ENCODE data around the gene IL17B. TPM values are rescaled to one million over a fixed set of nuclear protein-coding genes. Genes with fewer than 3 reads are reported as not detected.

IL17B gene
- total RNA-seq, 2 experiments from 2014 or later, result not detected

GRCh38 chr5:149413477-149414210 lies 34.6 kb upstream of the IL17B start:
- POLR2A ChIA-PET, result no interaction called here

GRCh38 chr5:149412783-149413476 lies 33.8 kb upstream of the IL17B start:
- intact Hi-C loops (cut with DNase I, micrococcal nuclease), result no loop called here
- no peak for DNase-seq
- no peaks in the 10 kb centered on the region for H3K9me3 Mint-ChIP-seq (ENCODE audit: low read depth)
- no peak for ATAC-seq
- no peaks in the 10 kb centered on the region for H3K27me3 Mint-ChIP-seq
- H3K4me1 Mint-ChIP-seq, result no peaks in the 10 kb centered on the region
- ChIA-PET CTCF (interaction anchor here (1.0 kb wide), 1 partner anchor 22 kb away, joined by 3 read pairs; no protein-coding TSS in a partner anchor), POLR2A (no interaction called here)
- H3K36me3 Mint-ChIP-seq (ENCODE audit: low read depth), result no peaks in the 10 kb centered on the region
- H3K27ac Mint-ChIP-seq, result no peak overlapping the region
- no peak overlapping the region for H3K4me3 Mint-ChIP-seq

More at GRCh38 chr5:149413477-149414210, 34.6 kb upstream of the IL17B start:
- Mint-ChIP-seq H3K4me3 (no peak overlapping the region), H3K36me3 (ENCODE audit: low read depth) (no peaks in the 10 kb centered on the region), H3K4me1 (no peaks in the 10 kb centered on the region), H3K27me3 (no peaks in the 10 kb centered on the region), H3K27ac (no peak overlapping the region), H3K9me3 (ENCODE audit: low read depth) (no peaks in the 10 kb centered on the region)
- CTCF ChIA-PET, result no interaction called here
- DNase-seq, result no peak
- intact Hi-C loops (cut with DNase I, micrococcal nuclease), result no loop called here
- ATAC-seq, result no peak

- Mint-ChIP-seq H3K36me3 (ENCODE audit: low read depth) (no peaks in the 10 kb centered on the region), H3K27ac (no peak overlapping the region), H3K4me3 (no peak overlapping the region), H3K4me1 (no peaks in the 10 kb centered on the region), H3K27me3 (no peaks in the 10 kb centered on the region), H3K9me3 (ENCODE audit: low read depth) (no peaks in the 10 kb centered on the region)
- ATAC-seq (no peak), DNase-seq (no peak)
- intact Hi-C loops (cut with DNase I, micrococcal nuclease), result no loop called here
- ChIA-PET CTCF (interaction anchor here (0.7 to 1.0 kb wide), 2 partner anchors 17 to 23 kb away, joined by 3 to 4 read pairs; no protein-coding TSS in a partner anchor), POLR2A (interaction anchor here (0.6 kb wide), 1 partner anchor 48 kb away, joined by 4 read pairs; no protein-coding TSS in a partner anchor)
Measured at GRCh38 chr5:149411738-149412519, 32.8 kb upstream of the IL17B start.

GRCh38 chr5:149410721-149411432 lies 31.8 kb upstream of the IL17B start:
- Mint-ChIP-seq H3K4me1 (no peaks in the 10 kb centered on the region), H3K27ac (no peak overlapping the region), H3K36me3 (ENCODE audit: low read depth) (no peaks in the 10 kb centered on the region), H3K9me3 (ENCODE audit: low read depth) (no peaks in the 10 kb centered on the region), H3K4me3 (no peak overlapping the region), H3K27me3 (no peaks in the 10 kb centered on the region)
- no peak for DNase-seq
- intact Hi-C loops (cut with DNase I, micrococcal nuclease), result no loop called here
- CTCF ChIA-PET, result interaction anchor here (0.6 kb wide), 1 partner anchor 32 kb away, joined by 3 read pairs; no protein-coding TSS in a partner anchor
- no peak for ATAC-seq
- POLR2A ChIA-PET, result interaction anchor here (0.6 kb wide), 1 partner anchor 49 kb away, joined by 4 read pairs; no protein-coding TSS in a partner anchor

DNA sequence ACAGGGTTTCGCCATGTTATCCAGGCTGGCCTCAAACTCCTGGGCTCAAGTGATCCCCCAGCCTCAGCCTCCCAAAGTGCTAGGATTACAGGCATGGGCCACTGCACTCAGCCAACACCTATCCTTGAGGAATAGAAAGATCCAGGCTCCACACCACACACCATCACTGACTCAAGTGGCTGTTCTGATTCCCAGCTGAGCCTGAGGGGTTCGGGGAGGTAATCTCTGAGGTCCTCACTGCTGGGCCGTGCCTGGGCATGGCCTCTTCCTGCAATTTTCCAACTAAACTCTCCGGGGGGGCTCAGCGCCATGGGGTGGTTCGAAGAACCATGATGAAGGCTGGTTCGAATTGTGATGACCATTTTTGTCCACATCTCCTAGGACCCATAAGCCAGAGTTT lies 31.0 kb upstream of the IL17B start:
- DNase-seq (no peak), ATAC-seq (no peak)
- no peaks in the 10 kb centered on the region for H3K36me3 Mint-ChIP-seq (ENCODE audit: low read depth)
- H3K4me3 Mint-ChIP-seq, result no peak overlapping the region
- H3K27ac Mint-ChIP-seq, result no peak overlapping the region
- POLR2A ChIA-PET, result interaction anchor here (0.7 kb wide), 1 partner anchor 47 kb away, joined by 6 read pairs; no protein-coding TSS in a partner anchor
- intact Hi-C loops (cut with DNase I, micrococcal nuclease), result no loop called here
- H3K9me3 Mint-ChIP-seq (ENCODE audit: low read depth), result no peaks in the 10 kb centered on the region
- no peaks in the 10 kb centered on the region for H3K4me1 Mint-ChIP-seq
- CTCF ChIA-PET, result no interaction called here
- no peaks in the 10 kb centered on the region for H3K27me3 Mint-ChIP-seq

DNA sequence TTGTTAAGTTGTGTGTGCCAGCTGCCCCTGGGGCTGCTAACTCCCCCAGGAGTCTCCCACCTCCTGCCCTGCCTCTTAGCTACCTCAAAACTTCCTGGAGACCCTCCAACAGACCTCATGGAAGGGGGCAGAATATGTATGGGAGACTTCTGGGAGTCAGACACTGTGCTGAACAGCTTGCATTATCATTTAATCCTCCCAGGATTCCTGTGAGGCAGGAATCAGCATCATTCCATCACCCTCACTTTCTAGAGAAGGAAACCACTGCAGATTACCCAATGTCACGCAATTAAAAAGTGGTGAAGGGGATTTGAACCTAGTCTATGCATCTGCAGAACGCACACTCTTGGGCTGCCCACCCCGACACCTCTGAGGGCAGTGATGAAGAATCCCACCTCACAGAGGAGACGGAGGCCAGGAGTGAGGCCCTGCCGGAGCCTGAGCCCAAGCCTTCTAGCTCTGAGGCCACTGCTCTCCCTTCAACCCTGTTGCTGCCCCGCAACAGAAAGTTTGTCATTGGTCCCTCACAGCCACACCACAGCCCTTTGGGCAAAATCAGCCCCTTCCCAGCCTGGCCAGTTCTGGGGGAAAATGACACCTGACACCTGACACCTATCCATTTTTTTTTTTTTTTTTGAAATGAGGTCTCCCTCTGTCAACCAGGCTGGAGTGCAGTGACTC lies 30.3 kb upstream of the IL17B start:
- no peaks in the 10 kb centered on the region for H3K27me3 Mint-ChIP-seq
- no peak overlapping the region for H3K4me3 Mint-ChIP-seq
- no peak for DNase-seq
- POLR2A ChIA-PET, result interaction anchor here (0.7 kb wide), 1 partner anchor 48 kb away, joined by 6 read pairs; no protein-coding TSS in a partner anchor
- intact Hi-C loops (cut with DNase I, micrococcal nuclease), result no loop called here
- H3K4me1 Mint-ChIP-seq, result no peaks in the 10 kb centered on the region
- no peak for ATAC-seq
- H3K9me3 Mint-ChIP-seq (ENCODE audit: low read depth), result no peaks in the 10 kb centered on the region
- no peaks in the 10 kb centered on the region for H3K36me3 Mint-ChIP-seq (ENCODE audit: low read depth)
- no peak overlapping the region for H3K27ac Mint-ChIP-seq
- CTCF ChIA-PET, result interaction anchor here (1.0 kb wide), 1 partner anchor 23 kb away, joined by 3 read pairs; no protein-coding TSS in a partner anchor

DNA sequence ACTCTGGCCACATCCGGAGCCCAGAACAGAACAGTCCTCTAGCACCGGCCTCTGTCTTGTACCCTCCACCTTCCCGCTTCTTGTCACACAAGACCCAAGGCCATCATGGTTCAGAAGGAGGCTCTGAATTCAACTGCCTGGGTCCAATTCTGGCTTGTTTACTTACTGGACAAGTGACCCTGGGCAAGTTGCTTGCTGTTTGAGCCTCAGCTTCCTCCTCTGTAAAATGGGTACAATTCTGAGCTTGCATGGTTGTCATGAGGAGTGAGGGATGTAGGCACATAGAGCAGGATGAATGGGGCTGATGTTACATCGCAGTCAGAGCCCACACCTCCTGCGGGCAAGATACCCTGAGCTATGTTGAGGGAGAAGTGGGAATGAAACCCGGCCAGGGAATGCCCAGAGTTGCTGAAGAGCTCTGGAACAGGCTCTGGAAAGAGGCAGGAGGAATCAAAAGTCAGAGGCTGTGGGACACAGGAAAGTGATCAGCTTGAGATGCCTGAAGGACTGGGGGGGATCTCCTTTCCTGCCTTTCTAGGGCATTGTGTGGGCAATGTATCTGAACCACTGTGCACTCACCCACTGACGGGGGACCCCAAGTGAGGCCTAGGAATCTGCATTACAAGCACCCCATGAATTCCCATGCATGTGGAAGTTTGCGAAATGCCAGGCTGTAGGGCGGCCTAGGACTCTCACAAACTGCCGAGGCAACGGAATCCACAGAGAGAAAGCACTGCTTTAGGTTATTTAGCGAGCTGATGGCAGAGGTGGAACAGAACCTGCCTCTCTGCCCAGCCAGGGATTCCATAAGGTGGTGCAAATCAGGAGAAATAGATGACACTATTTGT lies 29.4 kb upstream of the IL17B start:
- ATAC-seq (no peak), DNase-seq (no peak)
- no peak overlapping the region for H3K4me3 Mint-ChIP-seq
- no peaks in the 10 kb centered on the region for H3K9me3 Mint-ChIP-seq (ENCODE audit: low read depth)
- intact Hi-C loops (cut with DNase I, micrococcal nuclease), result no loop called here
- H3K36me3 Mint-ChIP-seq (ENCODE audit: low read depth), result no peaks in the 10 kb centered on the region
- H3K4me1 Mint-ChIP-seq, result no peaks in the 10 kb centered on the region
- H3K27ac Mint-ChIP-seq, result no peak overlapping the region
- H3K27me3 Mint-ChIP-seq, result no peaks in the 10 kb centered on the region
- CTCF ChIA-PET, result interaction anchor here (0.6 to 3.6 kb wide), 3 partner anchors 14 to 26 kb away, joined by 3 to 16 read pairs (median 3); no protein-coding TSS in a partner anchor
- POLR2A ChIA-PET, result no interaction called here

GRCh38 chr5:149407323-149408251 lies 28.5 kb upstream of the IL17B start:
- intact Hi-C loops (cut with DNase I, micrococcal nuclease), result no loop called here
- DNase-seq (no peak), ATAC-seq (no peak)
- ChIA-PET POLR2A (no interaction called here), CTCF (interaction anchor here (0.6 to 3.6 kb wide), 4 partner anchors 15 to 83 kb away, joined by 3 to 16 read pairs (median 4); no protein-coding TSS in a partner anchor)
- no peaks in the 10 kb centered on the region for H3K36me3 Mint-ChIP-seq (ENCODE audit: low read depth)
- H3K27ac Mint-ChIP-seq, result no peak overlapping the region
- H3K4me3 Mint-ChIP-seq, result no peak overlapping the region
- H3K27me3 Mint-ChIP-seq, result no peaks in the 10 kb centered on the region
- no peaks in the 10 kb centered on the region for H3K9me3 Mint-ChIP-seq (ENCODE audit: low read depth)
- no peaks in the 10 kb centered on the region for H3K4me1 Mint-ChIP-seq

DNA sequence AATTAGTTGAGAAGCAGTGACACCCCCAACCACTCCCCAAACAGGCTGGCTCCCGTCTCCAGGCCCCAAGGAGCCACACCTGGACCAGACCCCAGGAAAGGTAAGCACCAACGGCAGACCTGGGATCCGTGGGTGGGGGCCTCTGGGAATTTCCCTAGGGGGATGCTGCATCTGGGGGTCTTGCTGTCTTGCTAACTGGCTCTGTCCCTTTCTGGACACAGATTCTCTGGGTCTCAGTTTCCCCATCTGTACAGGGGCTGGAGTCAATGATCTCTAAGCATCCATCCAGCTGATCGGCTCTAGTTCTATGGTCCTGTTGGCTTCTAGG lies 27.9 kb upstream of the IL17B start:
- Mint-ChIP-seq H3K4me1 (no peaks in the 10 kb centered on the region), H3K27ac (no peak overlapping the region), H3K36me3 (ENCODE audit: low read depth) (no peaks in the 10 kb centered on the region), H3K9me3 (ENCODE audit: low read depth) (no peaks in the 10 kb centered on the region), H3K27me3 (no peaks in the 10 kb centered on the region), H3K4me3 (no peak overlapping the region)
- no peak for ATAC-seq
- intact Hi-C loops (cut with DNase I, micrococcal nuclease), result no loop called here
- ChIA-PET POLR2A (no interaction called here), CTCF (interaction anchor here (0.6 to 3.6 kb wide), 2 partner anchors 27 to 83 kb away, joined by 3 to 16 read pairs; no protein-coding TSS in a partner anchor)
- no peak for DNase-seq

Data from activated CD4-positive, alpha-beta T cell treated with anti-CD3 and anti-CD28 coated beads for 36 hours (primary cell).